GM04504 (cell line): ENCODE measurements around the gene GCNT1.
"Not testable (repeated sequence)": the region's sequence is repeated elsewhere in the genome, so short reads cannot be mapped to it uniquely, and the experiment has no call there.

Source experiments
- DNase-seq: peaks from one replicate; pipeline ENCODE4 v3.0.0-alpha.2; 2012; ENCODE audit warnings: low read depth

Gene GCNT1

GRCh38 chr9:76443887-76444286 is 15.1 kb upstream of the GCNT1 start:
- DNase-seq = no peak

GRCh38 chr9:76444322-76444929 is 14.6 kb upstream of the GCNT1 start:
- DNase-seq = no peak

GRCh38 chr9:76445976-76446375 is 13.0 kb upstream of the GCNT1 start:
- DNase-seq = no peak

- DNase-seq = no peak
These were observed 10.5 kb upstream of the GCNT1 start for GRCh38 chr9:76448501-76448900.

GRCh38 chr9:76451234-76451633 is 7.7 kb upstream of the GCNT1 start:
- DNase-seq = peak; percentile 58

- no peak for DNase-seq
These were observed 6.1 kb upstream of the GCNT1 start for GRCh38 chr9:76452839-76453238.

GRCh38 chr9:76453785-76454184 is 5.2 kb upstream of the GCNT1 start:
- DNase-seq = no peak

- DNase-seq = no peak
These were observed 4.7 kb upstream of the GCNT1 start for GRCh38 chr9:76454311-76454710.

GRCh38 chr9:76456202-76456926 is 2.6 kb upstream of the GCNT1 start:
- no peak for DNase-seq

GRCh38 chr9:76459694-76460635 is 983 bp downstream of the GCNT1 start:
- no peak for DNase-seq

- DNase-seq = no peak
These were observed 3.1 kb downstream of the GCNT1 start for GRCh38 chr9:76462126-76462525.

GRCh38 chr9:76463211-76463610 is 4.2 kb downstream of the GCNT1 start:
- DNase-seq = no peak

GRCh38 chr9:76464706-76465105 is 5.7 kb downstream of the GCNT1 start:
- no peak for DNase-seq

- DNase-seq = no peak
These were observed 6.7 kb downstream of the GCNT1 start for GRCh38 chr9:76465442-76466298.

GRCh38 chr9:76466299-76466605 is 7.3 kb downstream of the GCNT1 start:
- DNase-seq = no peak

- DNase-seq = no peak
These were observed 15.4 kb downstream of the GCNT1 start for GRCh38 chr9:76474419-76474818.

- no peak for DNase-seq
These were observed 16.7 kb downstream of the GCNT1 start for GRCh38 chr9:76475686-76476085.

GRCh38 chr9:76477818-76478217 is 18.8 kb downstream of the GCNT1 start:
- not testable (repeated sequence) for DNase-seq

- no peak for DNase-seq
These were observed 19.2 kb downstream of the GCNT1 start for GRCh38 chr9:76478226-76478625.

- not testable (repeated sequence) for DNase-seq
These were observed 20.4 kb downstream of the GCNT1 start for GRCh38 chr9:76479337-76479736.

- DNase-seq = no peak
These were observed 27.2 kb downstream of the GCNT1 start for GRCh38 chr9:76486151-76486550.
